IMR-90 (cell line): ENCODE measurements around the gene PLEKHH2. TPM values are rescaled to one million over a fixed set of nuclear protein-coding genes. Genes with fewer than 3 reads are reported as not detected.

Experiments
- ATAC-seq: fragments of 200-7000 bp; cut with Tn5 transposase; 2 replicates; pipeline ENCODE4 v1.9.1; 2020; ENCODE audit warnings: low read depth, mild to moderate bottlenecking, moderate library complexity
- BruUV-seq: library from RNA; stranded (reverse); fragments of 400-500 nt; replicated peaks from 2 replicates; lab custom pipeline; 2021; lab: Mats Ljungman, UMichigan
- CTCF ChIA-PET: fragments of 300-600 bp; formaldehyde crosslinking; extraction: SDS; loops from one replicate; lab custom pipeline; 2021; ENCODE audit warnings: antibody characterized with exemption; lab: Yijun Ruan, JAX
- POLR2A ChIA-PET: fragments of 300-600 bp; sonication (Branson Sonifier 250); formaldehyde crosslinking; loops from one replicate; lab custom pipeline; 2022; ENCODE audit warnings: antibody characterized with exemption; ENCODE audit not compliant: unreplicated experiment; lab: Charles Lee
- DNase-seq: peaks from one replicate; pipeline ENCODE4 v3.0.0; 2013
- H2AFZ ChIP-seq: replicated peaks from 2 replicates; pipeline ENCODE3; 2013; ENCODE audit warnings: low read length, mild to moderate bottlenecking; ENCODE audit not compliant: poor library complexity
- H2AK5ac ChIP-seq: 2 replicates; pipeline ENCODE4 v1.6.1; 2013; ENCODE audit warnings: low read depth, low read length, inconsistent platforms
- H2AK9ac ChIP-seq: replicated peaks from 2 replicates; pipeline ENCODE3; 2013; ENCODE audit warnings: mild to moderate bottlenecking, low read depth, low read length, moderate library complexity; ENCODE audit not compliant: poor library complexity
- H2BK120ac ChIP-seq: 2 replicates; pipeline ENCODE4 v1.6.1; 2013; ENCODE audit warnings: low read depth, low read length, inconsistent platforms
- H2BK15ac ChIP-seq: 3 replicates; pipeline ENCODE4 v1.6.1; 2013; ENCODE audit warnings: low read depth, low read length, inconsistent platforms
- H2BK20ac ChIP-seq: 2 replicates; pipeline ENCODE4 v1.6.1; 2013; ENCODE audit warnings: low read depth, mild to moderate bottlenecking, inconsistent platforms, low read length, moderate library complexity
- H2BK5ac ChIP-seq: 2 replicates; pipeline ENCODE4 v1.6.1; 2013; ENCODE audit warnings: mild to moderate bottlenecking, low read depth, low read length, inconsistent platforms; ENCODE audit not compliant: poor library complexity, severe bottlenecking
- H3K14ac ChIP-seq: replicated peaks from 2 replicates; pipeline ENCODE4 v1.6.1; 2013; ENCODE audit warnings: low read depth, low read length, inconsistent platforms
- H3K18ac ChIP-seq: 2 replicates; pipeline ENCODE4 v1.6.1; 2013; ENCODE audit warnings: low read depth, low read length, control low read depth
- H3K23ac ChIP-seq: 2 replicates; pipeline ENCODE4 v1.6.1; 2013; ENCODE audit warnings: low read depth, low read length, inconsistent platforms
- H3K27ac ChIP-seq: 2 replicates; pipeline ENCODE4 v1.5.1; 2013; ENCODE audit warnings: mild to moderate bottlenecking, control low read depth, low read length; ENCODE audit not compliant: insufficient read depth
- H3K27me3 ChIP-seq: 2 replicates; pipeline ENCODE4 v1.6.1; 2013; ENCODE audit warnings: low read length; ENCODE audit not compliant: control insufficient read depth, insufficient read depth
- H3K36me3 ChIP-seq: 2 replicates; pipeline ENCODE4 v1.6.1; 2013; ENCODE audit warnings: low read length, mixed read lengths; ENCODE audit not compliant: control insufficient read depth, insufficient read depth
- H3K4ac ChIP-seq: 2 replicates; pipeline ENCODE4 v1.6.1; 2013; ENCODE audit warnings: low read depth, low read length, inconsistent platforms
- H3K4me1 ChIP-seq: 2 replicates; pipeline ENCODE4 v1.6.1; 2013; ENCODE audit warnings: low read length, mixed read lengths; ENCODE audit not compliant: control insufficient read depth, insufficient read depth
- H3K4me2 ChIP-seq: 2 replicates; pipeline ENCODE4 v1.6.1; 2013; ENCODE audit warnings: low read depth, mild to moderate bottlenecking, control low read depth, low read length, moderate library complexity
- H3K4me3 ChIP-seq: 2 replicates; pipeline ENCODE4 v1.5.1; 2013; ENCODE audit warnings: low read depth, mild to moderate bottlenecking, control low read depth, low read length, moderate library complexity; ENCODE audit not compliant: insufficient read depth
- H3K56ac ChIP-seq: 2 replicates; pipeline ENCODE4 v1.6.1; 2013; ENCODE audit warnings: low read length, inconsistent platforms; ENCODE audit not compliant: insufficient read depth; ENCODE audit errors: extremely low read depth
- H3K79me1 ChIP-seq, 2 experiments: 2 replicates each; pipeline ENCODE4 v1.6.1; 2013; ENCODE audit warnings: low read length in 2 of 2, inconsistent platforms in 1 of 2, low read depth in 1 of 2
- H3K9ac ChIP-seq: 2 replicates; pipeline ENCODE4 v1.6.1; 2013; ENCODE audit warnings: low read depth, low read length, control low read depth
- H3K9me1 ChIP-seq: 2 replicates; pipeline ENCODE4 v1.6.1; 2013; ENCODE audit warnings: low read length, inconsistent platforms; ENCODE audit not compliant: insufficient read depth
- H3K9me3 ChIP-seq: 2 replicates; pipeline ENCODE4 v1.6.1; 2013; ENCODE audit warnings: low read length; ENCODE audit not compliant: control insufficient read depth, insufficient read depth
- H4K20me1 ChIP-seq: 2 replicates; pipeline ENCODE4 v1.6.1; 2013; ENCODE audit warnings: low read length, inconsistent platforms; ENCODE audit not compliant: insufficient read depth
- H4K5ac ChIP-seq: 2 replicates; pipeline ENCODE4 v1.6.1; 2013; ENCODE audit warnings: mild to moderate bottlenecking, low read depth, low read length, control low read depth
- H4K8ac ChIP-seq, 2 experiments: 2 replicates each; pipeline ENCODE4 v1.6.1; 2013; ENCODE audit warnings: low read depth in 2 of 2, low read length in 2 of 2, control low read depth in 1 of 2, inconsistent platforms in 1 of 2
- H4K91ac ChIP-seq: 2 replicates; pipeline ENCODE4 v1.6.1; 2013; ENCODE audit warnings: low read depth, low read length, inconsistent platforms; ENCODE audit not compliant: insufficient read depth
- CEBPB ChIP-seq: IDR thresholded peaks from 2 replicates; pipeline ENCODE4 v1.6.1; 2012; ENCODE audit warnings: low read depth, low read length, improper control_type of control experiment
- MAFK ChIP-seq: IDR thresholded peaks from 2 replicates; pipeline ENCODE4 v1.6.1; 2012; ENCODE audit warnings: low read depth, low read length, improper control_type of control experiment
- MAZ ChIP-seq: IDR thresholded peaks from 2 replicates; pipeline ENCODE4 v1.6.1; 2012; ENCODE audit warnings: low read depth, mild to moderate bottlenecking, low read length, improper control_type of control experiment, moderate library complexity, borderline replicate concordance
- MXI1 ChIP-seq: IDR thresholded peaks from 2 replicates; pipeline ENCODE4 v1.6.1; 2012; ENCODE audit warnings: low read depth, mild to moderate bottlenecking, low read length, moderate library complexity, borderline replicate concordance
- WGBS, 2 experiments: methylation state at CpG; one replicate each; pipeline versions ENCODE4 v1.1.5 to v1.1.7; 2013; ENCODE audit warnings: missing lambda C conversion rate in 2 of 2; ENCODE audit not compliant: insufficient read length in 1 of 2; ENCODE audit errors: extremely low coverage in 2 of 2; 5-methylcytosine and 5-hydroxymethylcytosine counted together
- dilution Hi-C: fragments of 300-500 bp; cut with HindIII; formaldehyde crosslinking; loops from one replicate; pipeline ENCODE4 v1.14.3; 2018; ENCODE audit warnings: low sequenced_read_pairs; ENCODE audit not compliant: unreplicated experiment
- in situ Hi-C: fragments of 300-500 bp; cut with MboI; formaldehyde crosslinking; loops from 3 replicates; pipeline ENCODE4 v1.14.3; 2019; ENCODE audit warnings: low sequenced_read_pairs, inconsistent platforms, mixed read lengths
- intact Hi-C: fragments of 100-400 bp; cut with micrococcal nuclease; formaldehyde crosslinking; loops from 2 replicates; pipeline ENCODE4 v1.10.0; 2022
- polyA plus RNA-seq, 3 experiments: library from polyadenylated mRNA; depleted of rRNA; stranded (reverse); fragments of >200 nt; gene quantifications; 2 replicates each; pipeline ENCODE4 v1.2.3, GENCODE V29; 2012; ENCODE audit warnings: low replicate concordance in 1 of 3
- total RNA-seq: library from RNA; depleted of rRNA; stranded (reverse); fragments of >200 nt; gene quantifications from 2 replicates; pipeline ENCODE4 v1.2.3, GENCODE V29; 2012

The PLEKHH2 gene
- total and polyA plus RNA-seq, 2 of the 4 experiments (the other 2 are of a cell fraction): 2.0 to 3.3 TPM

DNA sequence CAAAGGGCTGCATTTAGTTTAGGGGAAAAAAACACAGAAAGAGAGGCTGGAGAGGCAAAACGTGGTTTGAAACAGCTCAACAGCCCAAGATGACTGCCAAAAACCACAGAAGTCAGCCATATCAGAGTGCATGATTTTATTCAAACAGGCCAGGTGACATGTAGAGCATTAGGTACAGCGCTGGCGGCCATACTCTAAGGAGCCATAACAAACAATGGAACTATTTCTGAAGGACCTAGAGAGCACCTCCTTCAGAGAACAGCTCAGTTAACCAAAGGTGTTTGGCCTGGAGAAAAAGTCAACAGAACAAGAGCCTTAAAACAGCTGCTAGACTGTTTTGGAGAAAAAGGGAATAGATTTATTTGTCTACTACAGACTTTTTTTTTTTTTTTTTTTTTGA, 43.8 kb upstream of the PLEKHH2 start:
- no peak for ATAC-seq
- H3K9me3 ChIP-seq: no peaks in the 10 kb centered on the region
- H3K9ac ChIP-seq: no peak overlapping the region
- no peak overlapping the region for H3K18ac ChIP-seq
- CTCF ChIA-PET: no interaction called here
- no peak overlapping the region for H3K4me2 ChIP-seq
- in situ Hi-C loops: no loop called here
- H3K4ac ChIP-seq: no peak overlapping the region
- no peak overlapping the region for H2BK5ac ChIP-seq
- H3K9me1 ChIP-seq: peaks cover 3% of the 10 kb centered on the region; the same call in 1 of the 2 replicates
- H3K27ac ChIP-seq: no peak overlapping the region
- dilution Hi-C loops: no loop called here
- no peak overlapping the region for H3K14ac ChIP-seq
- H4K91ac ChIP-seq: no peak overlapping the region
- H4K8ac ChIP-seq: no peak overlapping the region
- no peak overlapping the region for H3K23ac ChIP-seq
- H3K4me1 ChIP-seq: no peaks in the 10 kb centered on the region
- no peak for DNase-seq
- BruUV-seq: no TSS peak
- POLR2A ChIA-PET: no interaction called here
- H2AFZ ChIP-seq: no peak overlapping the region
- no peak overlapping the region for H2BK120ac ChIP-seq
- H4K5ac ChIP-seq: no peak overlapping the region
- no peak overlapping the region for H3K4me3 ChIP-seq
- no peak overlapping the region for H2AK5ac ChIP-seq
- H2AK9ac ChIP-seq: no peak overlapping the region
- TF ChIP-seq CEBPB (no peak), MAZ (no peak), MXI1 (no peak), MAFK (no peak)
- H2BK15ac ChIP-seq: no peak overlapping the region
- 83% methylated on average over 1 of the region's 3 CpGs; no CpG with 5 or more reads in 1 of the 2 experiments for WGBS, 2 experiments
- H3K56ac ChIP-seq: no peak overlapping the region
- no peaks in the 10 kb centered on the region for H4K20me1 ChIP-seq
- intact Hi-C loops: no loop called here
- H3K79me1 ChIP-seq: peaks cover 14 to 31% of the 10 kb centered on the region in 2 experiments
- no peaks in the 10 kb centered on the region for H3K27me3 ChIP-seq
- H3K36me3 ChIP-seq: peaks cover 5% of the 10 kb centered on the region; the same call in 1 of the 2 replicates
- H2BK20ac ChIP-seq: no peak overlapping the region
